Superior temporal gyrus (tissue), 1 donor: ENCODE results near the gene SPEF1.
"Not testable (repeated sequence)": the region's sequence is repeated elsewhere in the genome, so short reads cannot be mapped to it uniquely, and the experiment has no call there.

Experiments used
- DNase-seq: peaks from one replicate; pipeline ENCODE4 v3.0.0-alpha.2; 2016; ENCODE audit errors: extremely low spot score

The SPEF1 gene

DNA sequence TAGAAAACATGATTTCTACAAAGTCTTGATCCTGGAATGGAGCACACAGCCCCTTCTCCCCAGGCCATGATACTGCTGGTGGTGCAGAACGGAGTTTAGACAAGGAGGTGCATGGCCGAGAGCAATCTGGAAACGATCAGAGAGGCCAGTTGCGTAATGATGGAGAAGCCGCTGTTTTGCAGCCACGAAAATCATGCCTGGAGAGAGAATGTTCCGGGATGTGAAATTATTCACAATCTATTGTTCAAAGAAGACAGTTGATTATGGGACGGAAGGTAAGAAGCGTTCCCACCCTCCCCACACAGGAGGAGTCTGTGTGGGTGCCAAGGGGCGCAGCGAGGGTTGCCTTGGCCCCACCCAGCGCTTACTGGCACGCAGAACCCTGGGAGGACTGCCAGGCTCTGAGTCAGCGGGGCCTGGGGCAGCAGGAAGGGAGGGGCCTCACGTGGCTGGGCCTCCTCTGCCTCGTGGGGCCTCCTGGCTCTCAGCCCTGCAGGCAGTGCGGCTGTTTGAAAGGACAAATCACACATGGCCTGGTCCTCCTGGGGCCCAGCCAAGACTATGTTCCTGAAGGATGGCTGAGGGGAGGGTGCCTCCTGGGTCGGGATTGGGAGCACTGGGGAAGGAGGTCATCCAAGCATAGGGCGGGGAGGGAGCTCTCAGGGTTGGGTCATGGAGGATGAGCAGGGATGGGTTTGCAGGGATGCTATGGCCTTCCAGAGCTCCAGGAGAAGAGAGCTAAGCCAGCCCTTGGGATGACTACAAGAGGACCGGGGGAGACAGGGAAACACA is 30.4 kb upstream of the SPEF1 start:
- peak; percentile 97 for DNase-seq

- no peak for DNase-seq
Observed at GRCh38 chr20:3808544-3808943, 27.3 kb upstream of the SPEF1 start.

DNA sequence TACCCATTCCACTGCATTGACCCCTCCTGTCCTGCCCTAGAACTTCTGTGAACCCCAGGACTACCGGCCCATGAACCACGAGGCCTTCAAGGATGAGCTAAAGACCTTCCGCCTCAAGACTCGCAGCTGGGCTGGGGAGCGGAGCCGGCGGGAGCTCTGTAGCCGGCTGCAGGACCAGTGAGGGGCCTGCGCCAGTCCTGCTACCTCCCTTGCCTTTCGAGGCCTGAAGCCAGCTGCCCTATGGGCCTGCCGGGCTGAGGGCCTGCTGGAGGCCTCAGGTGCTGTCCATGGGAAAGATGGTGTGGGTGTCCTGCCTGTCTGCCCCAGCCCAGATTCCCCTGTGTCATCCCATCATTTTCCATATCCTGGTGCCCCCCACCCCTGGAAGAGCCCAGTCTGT is 23.5 kb upstream of the SPEF1 start:
- DNase-seq: no peak

GRCh38 chr20:3804254-3804751 is 23.1 kb upstream of the SPEF1 start:
- DNase-seq: no peak

GRCh38 chr20:3803854-3804253 is 22.6 kb upstream of the SPEF1 start:
- no peak for DNase-seq

GRCh38 chr20:3803289-3803688 is 22.0 kb upstream of the SPEF1 start:
- no peak for DNase-seq

DNA sequence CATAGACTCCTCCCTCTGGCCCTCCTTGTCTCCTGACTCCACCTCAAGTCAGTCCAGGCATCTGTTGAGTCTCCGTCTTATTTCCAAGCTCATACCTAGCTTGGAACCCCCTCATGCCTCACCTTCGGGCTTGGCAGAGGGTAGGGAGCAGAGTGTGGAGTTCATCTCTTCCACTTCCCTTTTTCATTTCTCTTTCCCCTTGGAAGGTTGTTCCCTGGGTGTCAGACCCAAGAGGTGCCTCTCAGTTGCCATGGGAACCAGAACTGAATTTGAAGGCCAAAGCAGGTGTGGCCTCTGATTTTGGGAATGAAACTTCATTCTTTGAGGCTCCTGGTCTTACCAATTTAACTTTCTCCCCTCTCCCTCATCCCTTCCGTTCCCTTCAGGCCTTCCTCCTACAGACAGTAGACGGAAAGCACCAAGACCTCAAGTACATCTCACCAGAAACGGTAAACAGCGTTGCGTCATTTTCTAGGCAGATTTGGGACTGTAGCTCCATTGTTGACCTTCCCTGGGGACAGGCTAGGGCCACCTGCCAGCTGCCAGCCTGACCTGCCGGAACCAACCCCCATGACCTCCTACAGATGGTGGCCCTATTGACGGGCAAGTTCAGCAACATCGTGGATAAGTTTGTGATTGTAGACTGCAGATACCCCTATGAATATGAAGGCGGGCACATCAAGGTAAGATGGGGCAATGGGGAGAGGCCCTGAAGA is 21.4 kb upstream of the SPEF1 start:
- no peak for DNase-seq

DNA sequence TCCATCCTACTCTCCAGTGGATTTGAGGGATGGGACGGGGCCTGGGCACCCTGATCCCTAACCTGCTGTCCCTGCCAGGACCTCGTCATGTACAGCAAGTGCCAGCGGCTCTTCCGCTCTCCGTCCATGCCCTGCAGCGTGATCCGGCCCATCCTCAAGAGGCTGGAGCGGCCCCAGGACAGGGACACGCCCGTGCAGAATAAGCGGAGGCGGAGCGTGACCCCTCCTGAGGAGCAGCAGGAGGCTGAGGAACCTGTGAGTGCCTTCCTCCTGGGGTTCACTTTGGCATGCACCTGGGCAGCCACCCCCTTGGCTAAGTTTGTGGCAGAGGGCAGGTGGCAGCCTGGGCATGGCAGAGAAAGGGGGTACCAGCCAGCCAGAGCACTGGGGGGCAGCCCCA is 20.6 kb upstream of the SPEF1 start:
- DNase-seq: no peak

DNA sequence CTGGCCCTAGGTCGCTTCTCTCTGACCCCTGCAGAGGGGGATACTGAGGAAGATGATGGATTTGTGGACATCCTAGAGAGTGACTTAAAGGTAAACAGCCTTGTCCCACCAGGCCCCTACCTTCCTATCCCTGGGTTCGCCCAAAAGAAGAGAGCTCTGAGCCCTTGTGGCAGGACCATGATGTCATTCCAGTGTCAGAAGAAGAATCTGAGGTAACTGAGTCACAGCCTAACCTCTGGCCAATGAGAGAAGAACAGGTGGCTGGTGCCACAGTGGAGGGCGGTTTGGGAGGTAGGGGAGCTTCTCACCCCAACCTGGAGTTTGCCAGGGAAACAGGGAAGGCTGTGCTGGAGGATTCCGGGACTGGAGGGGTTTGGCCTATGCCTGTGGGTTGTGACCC is 20.1 kb upstream of the SPEF1 start:
- DNase-seq: no peak

DNA sequence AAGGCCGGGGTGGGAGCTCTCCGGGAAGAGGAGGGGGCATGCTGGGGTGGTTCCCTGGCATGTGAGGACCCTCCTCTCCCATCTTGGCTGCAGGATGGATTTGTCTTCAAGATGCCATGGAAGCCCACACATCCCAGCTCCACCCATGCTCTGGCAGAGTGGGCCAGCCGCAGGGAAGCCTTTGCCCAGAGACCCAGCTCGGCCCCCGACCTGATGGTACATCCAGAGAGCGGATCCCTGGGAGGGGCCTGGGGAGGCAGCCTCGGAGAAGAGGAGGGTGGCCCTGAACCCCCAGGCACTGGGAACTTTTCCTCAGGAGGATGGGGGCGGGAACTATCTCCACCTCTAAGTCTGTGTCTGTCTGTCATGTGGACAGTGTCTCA is 19.6 kb upstream of the SPEF1 start:
- no peak for DNase-seq

- DNase-seq: no peak
Observed at GRCh38 chr20:3800256-3800877, 19.1 kb upstream of the SPEF1 start.

DNA sequence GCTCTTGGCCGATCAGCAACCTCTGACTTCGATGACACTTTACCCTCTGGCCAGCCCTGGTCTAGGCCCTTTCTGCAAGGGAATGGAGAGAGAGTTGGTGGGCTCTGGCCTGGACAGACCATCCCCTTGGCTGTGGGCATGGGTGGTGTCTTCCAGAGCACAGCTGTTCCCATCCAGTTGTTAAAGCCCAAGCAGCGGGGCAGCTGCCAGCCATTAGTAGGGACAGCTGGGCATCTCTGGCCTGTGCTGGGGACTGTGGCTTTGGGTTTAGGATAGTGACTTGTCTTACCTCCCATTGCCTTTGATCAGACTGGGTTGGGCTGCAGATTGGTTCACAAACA is 17.6 kb upstream of the SPEF1 start:
- DNase-seq: no peak

- no peak for DNase-seq
Observed at GRCh38 chr20:3798373-3798768, 17.1 kb upstream of the SPEF1 start.

DNA sequence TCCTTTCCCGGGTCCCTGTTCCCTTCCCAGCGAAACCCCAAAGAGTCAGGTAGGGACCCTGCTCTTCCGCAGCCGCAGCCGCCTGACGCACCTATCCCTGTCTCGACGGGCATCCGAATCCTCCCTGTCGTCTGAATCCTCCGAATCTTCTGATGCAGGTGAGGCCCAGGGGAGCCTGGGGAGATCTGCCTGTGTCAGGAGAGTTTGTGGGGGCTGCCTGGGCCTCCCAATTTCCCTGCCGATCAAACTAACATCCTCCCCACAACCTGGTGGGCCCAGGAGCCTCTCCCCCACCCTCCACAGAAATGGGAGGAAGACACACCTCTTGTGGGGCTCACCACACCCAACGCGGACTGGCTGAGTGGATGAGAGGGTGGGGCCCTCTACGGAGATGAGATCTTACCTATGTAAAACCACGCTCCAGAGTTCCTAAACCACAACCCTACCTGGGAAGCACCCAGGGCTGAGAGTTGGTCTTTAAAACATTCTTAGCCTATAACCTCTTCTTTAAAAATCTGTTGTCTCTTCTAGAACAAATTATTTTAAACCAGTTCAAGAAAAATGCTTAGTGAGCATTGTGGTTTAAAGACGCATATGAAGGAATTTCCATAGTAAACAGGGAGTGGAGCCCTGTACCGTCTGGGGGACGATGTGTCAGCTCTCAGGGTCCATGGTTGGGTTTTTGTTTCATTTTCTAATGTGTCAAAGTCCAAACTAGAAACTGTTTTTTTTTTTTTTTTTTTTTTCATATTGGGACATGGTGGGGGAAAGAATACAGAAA is 16.5 kb upstream of the SPEF1 start:
- no peak for DNase-seq

DNA sequence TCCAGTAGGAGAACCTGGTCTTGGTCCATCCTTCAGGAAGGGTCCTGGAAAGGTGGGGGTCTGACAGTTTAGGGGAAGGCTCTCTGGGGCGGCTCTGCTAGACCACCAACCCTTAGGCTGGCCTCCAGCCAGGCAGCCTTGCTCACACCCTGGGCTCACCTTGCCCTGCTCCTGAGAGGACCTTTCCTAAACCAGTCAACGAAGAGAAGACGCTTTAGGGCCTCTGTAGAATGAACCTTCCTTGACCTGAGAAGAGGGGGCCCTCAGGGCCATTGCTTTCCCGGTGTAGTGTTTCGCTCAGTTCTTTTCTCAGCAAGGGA is 15.9 kb upstream of the SPEF1 start:
- no peak for DNase-seq

GRCh38 chr20:3796477-3797225 is 15.4 kb upstream of the SPEF1 start:
- DNase-seq: no peak

DNA sequence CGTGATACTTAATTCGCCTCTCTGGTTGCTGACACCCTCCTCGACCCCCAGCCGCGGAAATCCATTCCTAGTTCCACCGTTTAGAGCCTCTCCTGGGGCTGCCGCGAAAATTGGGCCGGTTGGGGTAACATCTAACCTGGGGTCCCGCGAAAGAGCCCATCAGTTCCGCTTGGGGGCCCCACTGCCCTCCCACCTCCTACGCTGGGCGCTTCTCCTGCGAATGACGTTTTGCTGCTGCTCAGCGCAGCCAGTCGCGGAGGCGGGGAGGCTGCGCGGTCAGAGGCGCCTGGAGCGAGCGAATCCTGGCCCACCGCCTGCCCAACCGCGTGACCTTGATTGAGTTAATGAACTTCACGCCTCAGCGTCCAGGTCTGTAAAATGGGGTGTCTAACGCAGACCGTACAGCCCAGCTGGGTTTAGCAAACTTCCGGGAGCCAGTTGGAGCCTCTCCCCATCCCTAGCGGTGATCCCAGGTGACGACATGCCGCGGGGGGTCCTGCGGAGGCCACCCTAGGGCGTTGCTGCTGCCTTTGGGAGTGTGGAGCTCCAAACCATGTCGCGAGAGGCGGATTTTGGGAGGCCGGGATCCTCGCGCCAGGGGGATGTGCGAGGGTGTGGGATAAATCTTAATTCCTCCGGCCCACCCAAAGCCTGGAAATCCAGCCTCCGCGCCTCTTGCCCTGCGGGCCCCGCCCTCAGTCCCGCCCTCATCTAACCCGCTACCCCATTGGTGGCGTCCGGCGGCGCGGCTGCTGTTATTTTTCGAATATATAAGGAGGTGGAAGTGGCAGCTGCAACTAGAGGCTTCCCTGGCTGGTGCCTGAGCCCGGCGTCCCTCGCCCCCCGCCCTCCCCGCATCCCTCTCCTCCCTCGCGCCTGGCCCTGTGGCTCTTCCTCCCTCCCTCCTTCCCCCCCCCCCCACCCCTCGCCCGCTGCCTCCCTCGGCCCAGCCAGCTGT is 14.5 kb upstream of the SPEF1 start, which contains the start of gene CDC25B:
Gene CDC25B (plus strand): TSS at position 800 of the 958 bp plus-strand sequence. CDS start 222 bp downstream, outside the sequence.
- DNase-seq: peak; percentile 92

DNA sequence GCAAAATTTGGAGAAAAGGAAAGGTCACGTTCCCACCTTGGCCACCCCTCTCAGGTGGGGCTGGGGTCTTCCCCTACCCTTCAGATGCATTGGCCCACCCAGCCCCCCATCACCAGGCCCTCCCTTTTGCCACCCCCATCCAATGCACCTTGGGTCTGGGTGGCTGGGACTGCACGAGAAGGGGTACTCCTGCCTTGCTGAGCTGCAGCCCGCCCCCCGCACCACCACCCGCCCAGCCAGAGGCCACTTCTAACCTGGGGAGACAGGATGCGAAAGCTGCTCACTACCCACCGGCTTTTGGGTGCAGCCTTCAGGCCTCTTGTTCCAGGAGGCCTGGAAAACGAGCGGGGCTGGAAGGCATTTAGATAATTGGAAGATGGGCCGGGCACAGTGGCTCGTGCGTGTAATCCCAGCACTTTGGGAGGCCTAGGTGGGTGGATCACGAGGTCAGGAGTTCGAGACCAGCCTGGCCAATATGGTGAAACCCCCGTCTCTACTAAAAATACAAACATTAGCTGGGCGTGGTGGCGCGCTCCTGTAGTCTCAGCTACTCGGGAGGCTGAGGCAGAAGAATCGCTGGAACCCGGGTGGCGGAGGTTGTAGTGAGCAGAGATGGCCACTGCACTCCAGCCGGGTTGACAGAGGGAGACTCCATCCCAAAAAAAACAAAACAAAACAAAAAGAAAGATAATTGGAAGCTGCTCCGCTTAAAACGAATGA is 13.6 kb upstream of the SPEF1 start:
- no peak for DNase-seq

GRCh38 chr20:3794168-3794567 is 12.9 kb upstream of the SPEF1 start:
- not testable (repeated sequence) for DNase-seq

DNA sequence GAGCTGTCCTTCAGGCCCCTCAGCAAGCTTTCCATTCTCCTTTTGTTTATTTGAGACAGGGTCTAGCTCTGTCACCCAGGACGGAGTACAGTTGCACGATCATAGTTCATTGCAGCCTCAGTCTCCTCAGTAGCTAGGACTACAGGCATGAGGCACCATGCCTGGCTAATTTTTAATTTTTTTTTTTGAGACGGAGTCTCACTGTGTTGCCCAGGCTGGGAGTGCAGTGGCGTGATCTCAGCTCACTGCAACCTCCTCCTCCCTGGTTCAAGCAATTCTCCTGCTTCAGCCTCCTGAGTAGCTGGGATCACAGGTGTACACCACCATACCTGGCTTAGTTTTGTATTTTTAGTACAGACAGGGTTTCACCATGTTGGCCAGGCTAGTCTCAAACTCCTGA is 8.0 kb upstream of the SPEF1 start:
- not testable (repeated sequence) for DNase-seq
